ENCODE results near the gene CCL24.

- TF ChIP-seq POLR2A (IDR thresholded peaks at IDR 0.05; ENCODE audit: low read depth, low read length) (no peak), POLR2AphosphoS5 (IDR thresholded peaks at IDR 0.05; ENCODE audit: low read depth, low read length) (no peak), POU2F2 (IDR thresholded peaks at IDR 0.05; ENCODE audit: low read depth, low read length) (no peak), TAF1 (IDR thresholded peaks at IDR 0.05; ENCODE audit: low read depth, low read length) (no peak), PAX5 (IDR thresholded peaks at IDR 0.05; ENCODE audit: insufficient read depth, low read length, severe bottlenecking) (no peak)
Observed at GRCh38 chr7:75843613-75844116, 30.1 kb upstream of the CCL24 start.
